ENCODE data around the gene GUCA2A. TPM values are rescaled to one million over a fixed set of nuclear protein-coding genes. Genes with fewer than 3 reads are reported as not detected.

The GUCA2A gene
- total RNA-seq, 1 donor from 2014 or later: not detected

- H3K27ac Mint-ChIP-seq: no peak overlapping the region
- DNase-seq (ENCODE audit: low spot score, unreplicated experiment): no peak
These were observed 26.0 kb downstream of the GUCA2A start for GRCh38 chr1:42138586-42138985.

DNA sequence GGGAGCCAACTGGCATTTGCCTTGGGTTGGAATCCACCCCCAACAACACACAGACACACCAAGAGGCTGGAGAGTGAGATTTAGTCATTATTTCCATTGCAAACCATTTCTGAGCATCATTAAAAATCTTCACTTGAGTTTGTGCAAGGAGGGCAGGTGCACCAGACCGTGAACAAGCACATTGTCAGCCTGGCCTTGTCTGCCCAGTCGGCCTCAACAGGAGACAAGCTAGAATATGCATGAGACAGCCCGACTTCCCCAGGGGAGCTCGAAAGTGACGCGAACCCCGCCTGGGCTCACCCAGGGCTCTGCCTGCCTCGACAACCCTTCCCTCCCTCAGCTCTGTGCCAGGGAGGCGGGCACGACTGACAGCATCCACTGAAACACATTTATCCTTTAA is 26.8 kb downstream of the GUCA2A start:
- Mint-ChIP-seq H3K4me3 (ENCODE audit: low read depth) (no peak overlapping the region), H3K27me3 (peaks cover 5% of the 10 kb centered on the region)

More at GRCh38 chr1:42138586-42138985, 26.0 kb downstream of the GUCA2A start:
- no peaks in the 10 kb centered on the region for H3K9me3 Mint-ChIP-seq (ENCODE audit: low read depth)
- H3K27me3 Mint-ChIP-seq: peaks cover 8% of the 10 kb centered on the region
- no peak overlapping the region for H3K4me3 Mint-ChIP-seq (ENCODE audit: low read depth)
- H3K4me1 Mint-ChIP-seq (ENCODE audit: low read depth): peaks cover 6% of the 10 kb centered on the region
- no peaks in the 10 kb centered on the region for H3K36me3 Mint-ChIP-seq (ENCODE audit: insufficient read depth)
- TF ChIP-seq, protein P1, sequence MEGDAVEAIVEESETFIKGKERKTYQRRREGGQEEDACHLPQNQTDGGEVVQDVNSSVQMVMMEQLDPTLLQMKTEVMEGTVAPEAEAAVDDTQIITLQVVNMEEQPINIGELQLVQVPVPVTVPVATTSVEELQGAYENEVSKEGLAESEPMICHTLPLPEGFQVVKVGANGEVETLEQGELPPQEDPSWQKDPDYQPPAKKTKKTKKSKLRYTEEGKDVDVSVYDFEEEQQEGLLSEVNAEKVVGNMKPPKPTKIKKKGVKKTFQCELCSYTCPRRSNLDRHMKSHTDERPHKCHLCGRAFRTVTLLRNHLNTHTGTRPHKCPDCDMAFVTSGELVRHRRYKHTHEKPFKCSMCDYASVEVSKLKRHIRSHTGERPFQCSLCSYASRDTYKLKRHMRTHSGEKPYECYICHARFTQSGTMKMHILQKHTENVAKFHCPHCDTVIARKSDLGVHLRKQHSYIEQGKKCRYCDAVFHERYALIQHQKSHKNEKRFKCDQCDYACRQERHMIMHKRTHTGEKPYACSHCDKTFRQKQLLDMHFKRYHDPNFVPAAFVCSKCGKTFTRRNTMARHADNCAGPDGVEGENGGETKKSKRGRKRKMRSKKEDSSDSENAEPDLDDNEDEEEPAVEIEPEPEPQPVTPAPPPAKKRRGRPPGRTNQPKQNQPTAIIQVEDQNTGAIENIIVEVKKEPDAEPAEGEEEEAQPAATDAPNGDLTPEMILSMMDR (IDR thresholded peaks at IDR 0.05; ENCODE audit: unreplicated experiment): no peak

GRCh38 chr1:42136466-42136865 is 28.1 kb downstream of the GUCA2A start:
- TF ChIP-seq, protein P1 (IDR thresholded peaks at IDR 0.05; ENCODE audit: unreplicated experiment): no peak
- DNase-seq (ENCODE audit: low spot score, unreplicated experiment): no peak
- H3K4me3 Mint-ChIP-seq (ENCODE audit: low read depth): no peak overlapping the region
- H3K27ac Mint-ChIP-seq: no peak overlapping the region
- no peaks in the 10 kb centered on the region for H3K9me3 Mint-ChIP-seq (ENCODE audit: low read depth)
- peaks cover 6% of the 10 kb centered on the region for H3K4me1 Mint-ChIP-seq (ENCODE audit: low read depth)
- H3K36me3 Mint-ChIP-seq (ENCODE audit: insufficient read depth): no peaks in the 10 kb centered on the region
- no peaks in the 10 kb centered on the region for H3K27me3 Mint-ChIP-seq

More for the DNA sequence above, 26.8 kb downstream of the GUCA2A start:
- peaks cover 6% of the 10 kb centered on the region for H3K4me1 Mint-ChIP-seq (ENCODE audit: low read depth)
- H3K27ac Mint-ChIP-seq: no peak overlapping the region
- H3K36me3 Mint-ChIP-seq (ENCODE audit: insufficient read depth): no peaks in the 10 kb centered on the region
- no peak for DNase-seq (ENCODE audit: low spot score, unreplicated experiment)
- TF ChIP-seq, protein P1 (IDR thresholded peaks at IDR 0.05; ENCODE audit: unreplicated experiment): no peak
- H3K9me3 Mint-ChIP-seq (ENCODE audit: low read depth): no peaks in the 10 kb centered on the region

- H3K4me1 Mint-ChIP-seq (ENCODE audit: low read depth): peaks cover 6% of the 10 kb centered on the region
- peak overlapping the region; percentile 41 for H3K27ac Mint-ChIP-seq
- H3K9me3 Mint-ChIP-seq (ENCODE audit: low read depth): no peaks in the 10 kb centered on the region
- no peak for DNase-seq (ENCODE audit: low spot score, unreplicated experiment)
- no peaks in the 10 kb centered on the region for H3K36me3 Mint-ChIP-seq (ENCODE audit: insufficient read depth)
- no peaks in the 10 kb centered on the region for H3K27me3 Mint-ChIP-seq
- no peak overlapping the region for H3K4me3 Mint-ChIP-seq (ENCODE audit: low read depth)
- TF ChIP-seq, protein P1 (IDR thresholded peaks at IDR 0.05; ENCODE audit: unreplicated experiment): no peak
These were observed 29.1 kb downstream of the GUCA2A start for GRCh38 chr1:42135426-42135825.

DNA sequence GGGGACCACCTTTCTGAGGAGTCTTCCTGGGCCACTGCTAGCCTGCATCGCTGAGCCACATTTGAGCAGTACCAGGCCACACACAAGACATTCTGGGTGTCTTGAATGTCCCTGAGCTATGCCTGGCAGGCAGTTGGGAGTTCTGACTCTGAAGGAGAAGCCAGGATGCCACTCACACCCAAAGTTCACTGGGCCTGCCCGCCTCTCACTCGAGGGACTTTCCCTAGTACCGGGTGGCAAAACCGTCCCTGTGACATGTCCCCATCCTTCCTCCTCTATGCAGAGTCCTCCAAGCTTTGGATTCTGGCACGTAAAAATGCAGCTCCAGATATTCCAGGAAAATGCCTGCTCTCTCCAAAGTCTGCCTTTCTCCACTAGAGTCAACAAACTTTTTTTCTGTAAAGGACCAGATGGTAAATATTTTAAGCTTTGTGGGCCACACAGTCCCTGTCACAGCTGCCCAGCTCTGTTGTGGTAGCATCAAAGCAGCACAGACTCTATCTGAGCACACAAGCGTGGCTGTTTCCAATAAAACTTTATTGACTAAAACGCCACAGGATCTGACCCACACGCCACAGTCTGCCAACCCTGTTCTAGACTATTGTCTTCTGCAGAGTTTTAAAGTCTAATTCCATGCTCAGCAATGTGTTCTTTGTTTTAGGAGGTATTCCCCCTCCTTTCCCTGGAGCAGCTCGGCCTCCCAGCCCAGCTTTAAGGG is 30.6 kb downstream of the GUCA2A start:
- Mint-ChIP-seq H3K9me3 (ENCODE audit: low read depth) (no peaks in the 10 kb centered on the region), H3K36me3 (ENCODE audit: insufficient read depth) (no peaks in the 10 kb centered on the region), H3K4me1 (ENCODE audit: low read depth) (peaks cover 6% of the 10 kb centered on the region), H3K4me3 (ENCODE audit: low read depth) (no peak overlapping the region), H3K27ac (no peak overlapping the region), H3K27me3 (peaks cover 6% of the 10 kb centered on the region)
- TF ChIP-seq, protein P1 (IDR thresholded peaks at IDR 0.05; ENCODE audit: unreplicated experiment): no peak
- DNase-seq (ENCODE audit: low spot score, unreplicated experiment): no peak
